Tibial nerve (tissue), 4 donors: Measurements from ENCODE around the gene CDH18. TPM values are rescaled to one million over a fixed set of nuclear protein-coding genes. Genes with fewer than 3 reads are reported as not detected.

ENCODE experiments used
- DNase-seq, 2 donors: peaks; one replicate each; pipeline ENCODE4 v3.0.0-alpha.2; 2019; ENCODE audit warnings: low spot score in 2 of 2
- H3K27ac ChIP-seq, 4 donors: fragments of 200-600 bp; sonication (generic) in 3 of 4; one replicate each; pipeline ENCODE4 v1.5.1; 2017 to 2019; ENCODE audit warnings: mild to moderate bottlenecking in 1 of 4
- H3K27me3 ChIP-seq, 2 donors: fragments of 200-600 bp; sonication (generic) in 1 of 2; one replicate each; pipeline versions ENCODE4 v1.5.1 to v1.6.0; 2017 to 2019
- H3K36me3 ChIP-seq, 3 donors: fragments of 200-600 bp; sonication (generic); one replicate each; pipeline ENCODE4 v1.5.1; 2018 to 2019
- H3K4me1 ChIP-seq, 4 donors: fragments of 200-600 bp; sonication (generic) in 3 of 4; one replicate each; pipeline ENCODE4 v1.5.1; 2017 to 2019
- H3K4me3 ChIP-seq, 4 donors: fragments of 200-600 bp; sonication (generic) in 3 of 4; one replicate each; pipeline ENCODE4 v1.5.1; 2017 to 2019; ENCODE audit warnings: mild to moderate bottlenecking in 1 of 4, moderate library complexity in 1 of 4
- H3K9me3 ChIP-seq, 4 donors: fragments of 200-600 bp; sonication (generic) in 3 of 4; one replicate each; pipeline ENCODE4 v1.5.1; 2017 to 2019
- EP300 ChIP-seq, 2 donors: sonication (generic); formaldehyde crosslinking; IDR thresholded peaks; one replicate each; pipeline ENCODE4 v1.6.1; 2017; ENCODE audit warnings: antibody characterized with exemption in 2 of 2, mild to moderate bottlenecking in 1 of 2
- POLR2A ChIP-seq, 2 donors: fragments of 450-650 bp; IDR thresholded peaks; one replicate each; pipeline ENCODE4 v1.6.1; 2017; ENCODE audit warnings: antibody characterized with exemption in 2 of 2, mild to moderate bottlenecking in 2 of 2, moderate library complexity in 2 of 2
- WGBS, 2 donors: methylation state at CpG; one replicate each; pipeline ENCODE4 v1.1.5; 2018; 5-methylcytosine and 5-hydroxymethylcytosine counted together
- total RNA-seq, 4 donors: library from RNA; depleted of rRNA; stranded (reverse); fragments of >200 nt; gene quantifications; one replicate each; pipeline ENCODE4 v1.1.0, GENCODE V29; 2016
- TF ChIP-seq, protein P1 (sequence below), 5 experiments: fragments of 200-600 bp in 3 of 5; fragments of 450-650 bp in 2 of 5; sonication (generic) in 3 of 5; IDR thresholded peaks; one replicate each; pipeline ENCODE4 v1.5.1; 2016 to 2019; ENCODE audit warnings: antibody characterized with exemption in 5 of 5, mild to moderate bottlenecking in 3 of 5, moderate library complexity in 2 of 5

Gene CDH18
- total RNA-seq, 4 donors from 2014 or later = not detected

DNA sequence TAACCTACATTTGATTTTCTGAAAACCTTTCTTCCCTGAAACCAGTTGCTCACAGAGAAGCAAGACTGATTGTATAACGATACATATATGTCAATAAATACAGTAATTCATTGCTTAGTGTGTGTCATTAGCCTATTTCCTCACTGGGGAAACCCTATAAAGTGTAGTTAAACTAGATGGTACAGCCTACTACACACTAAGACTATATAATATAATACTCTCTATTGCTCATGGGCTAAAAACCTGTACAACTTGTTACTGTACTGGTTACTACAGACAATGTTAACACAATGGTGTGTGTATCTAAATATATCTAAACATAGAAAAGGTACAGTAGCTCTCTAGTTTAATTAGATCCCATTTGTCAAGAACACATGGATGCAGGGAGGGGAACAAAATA, 181.2 kb downstream of the CDH18 start:
- TF ChIP-seq, protein P1, sequence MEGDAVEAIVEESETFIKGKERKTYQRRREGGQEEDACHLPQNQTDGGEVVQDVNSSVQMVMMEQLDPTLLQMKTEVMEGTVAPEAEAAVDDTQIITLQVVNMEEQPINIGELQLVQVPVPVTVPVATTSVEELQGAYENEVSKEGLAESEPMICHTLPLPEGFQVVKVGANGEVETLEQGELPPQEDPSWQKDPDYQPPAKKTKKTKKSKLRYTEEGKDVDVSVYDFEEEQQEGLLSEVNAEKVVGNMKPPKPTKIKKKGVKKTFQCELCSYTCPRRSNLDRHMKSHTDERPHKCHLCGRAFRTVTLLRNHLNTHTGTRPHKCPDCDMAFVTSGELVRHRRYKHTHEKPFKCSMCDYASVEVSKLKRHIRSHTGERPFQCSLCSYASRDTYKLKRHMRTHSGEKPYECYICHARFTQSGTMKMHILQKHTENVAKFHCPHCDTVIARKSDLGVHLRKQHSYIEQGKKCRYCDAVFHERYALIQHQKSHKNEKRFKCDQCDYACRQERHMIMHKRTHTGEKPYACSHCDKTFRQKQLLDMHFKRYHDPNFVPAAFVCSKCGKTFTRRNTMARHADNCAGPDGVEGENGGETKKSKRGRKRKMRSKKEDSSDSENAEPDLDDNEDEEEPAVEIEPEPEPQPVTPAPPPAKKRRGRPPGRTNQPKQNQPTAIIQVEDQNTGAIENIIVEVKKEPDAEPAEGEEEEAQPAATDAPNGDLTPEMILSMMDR (IDR thresholded peaks at IDR 0.05) = no peak
- TF ChIP-seq EP300 (IDR thresholded peaks at IDR 0.05) (no peak), POLR2A (IDR thresholded peaks at IDR 0.05) (no peak)
- 83 to 89% methylated on average over 1 of the region's 1 CpG for WGBS, 2 donors
- H3K27me3 ChIP-seq = no peaks in the 10 kb centered on the region
- no peaks in the 10 kb centered on the region for H3K36me3 ChIP-seq
- no peaks in the 10 kb centered on the region for H3K4me1 ChIP-seq
- H3K9me3 ChIP-seq = no peaks in the 10 kb centered on the region
- H3K4me3 ChIP-seq = no peak overlapping the region
- H3K27ac ChIP-seq = no peak overlapping the region
- no peak for DNase-seq

DNA sequence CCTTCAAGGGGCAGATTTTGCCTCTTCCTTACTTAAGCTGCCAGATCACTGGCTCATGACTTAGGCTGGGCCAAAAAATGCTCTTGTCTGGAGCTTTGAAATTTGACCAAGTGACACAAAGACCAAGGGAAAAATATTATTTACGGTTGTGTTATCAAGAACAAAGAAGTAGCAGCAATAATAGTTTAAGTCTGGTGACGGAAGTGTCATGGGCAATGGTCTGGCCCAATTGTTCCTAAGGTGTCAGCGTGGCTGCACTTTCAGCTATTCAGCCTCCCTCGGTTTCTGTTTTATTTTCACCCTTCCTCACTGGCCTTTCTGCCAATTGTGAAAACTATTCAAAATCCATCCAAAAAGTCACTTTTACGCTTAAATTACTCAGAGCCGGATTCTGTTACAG, 185.3 kb downstream of the CDH18 start:
- DNase-seq = no peak
- H3K4me3 ChIP-seq = no peak overlapping the region
- no peaks in the 10 kb centered on the region for H3K9me3 ChIP-seq
- H3K27ac ChIP-seq = no peak overlapping the region
- TF ChIP-seq POLR2A (IDR thresholded peaks at IDR 0.05) (no peak), EP300 (IDR thresholded peaks at IDR 0.05) (no peak)
- TF ChIP-seq, protein P1 (IDR thresholded peaks at IDR 0.05) = no peak
- no peaks in the 10 kb centered on the region for H3K4me1 ChIP-seq
- WGBS, 2 donors = 87 to 90% methylated on average over 6 of the region's 6 CpGs
- no peaks in the 10 kb centered on the region for H3K36me3 ChIP-seq
- no peaks in the 10 kb centered on the region for H3K27me3 ChIP-seq

DNA sequence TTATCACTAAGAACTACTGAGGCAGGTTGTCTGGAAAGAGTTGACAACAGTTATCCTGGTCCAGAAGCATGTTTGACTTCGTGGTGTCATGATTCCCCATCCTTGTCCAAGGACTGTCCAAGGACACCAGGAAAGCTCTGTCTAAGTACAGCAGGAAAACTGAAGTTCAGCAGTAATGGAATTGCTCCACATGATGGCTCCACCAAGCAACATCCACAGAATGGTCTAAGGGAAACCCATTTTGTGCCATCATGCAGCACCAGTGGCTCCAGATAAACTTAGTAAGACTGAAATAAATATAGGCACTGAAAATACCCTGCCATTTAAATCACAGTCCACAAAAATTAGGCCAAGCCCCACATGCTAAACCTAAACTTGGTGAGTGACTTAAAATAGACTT, 192.8 kb downstream of the CDH18 start:
- Histone ChIP-seq H3K9me3 (no peaks in the 10 kb centered on the region), H3K4me1 (no peaks in the 10 kb centered on the region), H3K27ac (no peak overlapping the region), H3K4me3 (no peak overlapping the region), H3K36me3 (no peaks in the 10 kb centered on the region), H3K27me3 (no peaks in the 10 kb centered on the region)
- WGBS, 2 donors = 54 to 73% methylated on average over 1 of the region's 1 CpG
- TF ChIP-seq POLR2A (IDR thresholded peaks at IDR 0.05) = no peak
- TF ChIP-seq, protein P1 (IDR thresholded peaks at IDR 0.05) = no peak
- TF ChIP-seq EP300 (IDR thresholded peaks at IDR 0.05) = no peak
- DNase-seq = no peak

DNA sequence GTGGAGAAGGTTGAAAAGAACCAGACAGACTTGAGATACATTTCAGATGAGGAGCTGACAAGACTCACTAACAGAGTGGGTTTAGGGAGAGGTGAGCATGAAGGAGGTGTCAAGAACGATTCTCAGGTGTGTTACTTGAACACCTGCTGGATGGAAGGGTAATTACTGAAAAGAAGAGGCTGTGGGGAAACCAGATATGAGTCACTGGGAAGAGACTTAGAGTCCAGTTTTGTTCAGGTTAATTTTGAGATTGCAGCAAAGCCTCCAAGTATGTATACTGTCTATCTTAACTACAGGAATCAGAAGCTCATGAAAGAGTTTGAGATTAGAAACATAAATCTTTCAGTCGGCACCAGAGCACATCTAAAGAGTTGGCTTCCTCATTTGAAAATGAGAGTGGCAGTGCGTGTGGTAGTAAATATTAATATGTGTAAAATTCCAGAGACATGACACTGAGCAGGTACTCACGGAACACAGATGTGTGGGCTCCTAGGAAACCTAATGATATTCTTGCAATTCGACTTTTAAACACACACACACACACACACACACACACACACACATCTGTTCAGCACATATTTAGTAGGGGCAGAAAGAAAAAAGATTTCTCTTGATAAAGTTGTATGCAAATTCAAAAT, 197.1 kb downstream of the CDH18 start:
- Histone ChIP-seq H3K9me3 (no peaks in the 10 kb centered on the region), H3K27ac (no peak overlapping the region), H3K4me3 (no peak overlapping the region), H3K4me1 (no peaks in the 10 kb centered on the region), H3K36me3 (no peaks in the 10 kb centered on the region), H3K27me3 (no peaks in the 10 kb centered on the region)
- no peak for TF ChIP-seq POLR2A (IDR thresholded peaks at IDR 0.05)
- no peak for TF ChIP-seq EP300 (IDR thresholded peaks at IDR 0.05)
- TF ChIP-seq, protein P1 (IDR thresholded peaks at IDR 0.05) = no peak
- WGBS, 2 donors = 53 to 57% methylated on average over 5 of the region's 5 CpGs
- DNase-seq = no peak

DNA sequence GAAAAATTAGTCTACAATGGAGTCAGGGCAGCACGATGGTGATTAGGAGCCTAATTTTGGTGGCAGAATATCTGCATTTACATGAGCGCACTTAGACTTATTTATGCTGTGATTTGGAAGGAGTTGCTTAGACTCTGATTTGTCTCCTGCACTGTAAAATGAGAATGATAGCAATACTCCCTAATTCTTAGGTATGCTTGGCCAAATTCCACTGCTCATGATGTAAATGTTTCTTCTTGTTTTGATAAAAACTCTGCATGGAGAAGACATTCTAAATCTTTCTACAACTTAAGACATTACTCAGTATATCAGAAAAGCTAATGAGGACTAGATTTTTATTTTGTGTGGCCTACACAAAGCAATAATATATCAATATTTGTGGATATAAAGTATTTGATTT, 205.4 kb downstream of the CDH18 start:
- no peak for DNase-seq
- no peak overlapping the region for H3K4me3 ChIP-seq
- no peaks in the 10 kb centered on the region for H3K9me3 ChIP-seq
- no peaks in the 10 kb centered on the region for H3K4me1 ChIP-seq
- 81 to 89% methylated on average over 2 of the region's 2 CpGs for WGBS, 2 donors
- no peaks in the 10 kb centered on the region for H3K27me3 ChIP-seq
- no peak for TF ChIP-seq EP300 (IDR thresholded peaks at IDR 0.05)
- TF ChIP-seq, protein P1 (IDR thresholded peaks at IDR 0.05) = no peak
- no peak for TF ChIP-seq POLR2A (IDR thresholded peaks at IDR 0.05)
- no peak overlapping the region for H3K27ac ChIP-seq
- H3K36me3 ChIP-seq = no peaks in the 10 kb centered on the region
